Loucy (cell line): ENCODE results near the gene EPAS1.

ENCODE experiments used
- H2AFZ ChIP-seq: fragments of 200-600 bp; sonication (generic); 2 replicates; pipeline ENCODE4 v1.6.0; 2016; ENCODE audit warnings: antibody characterized with exemption, mild to moderate bottlenecking, low read length, moderate library complexity
- H3F3A ChIP-seq: fragments of 200-600 bp; 2 replicates; pipeline ENCODE4 v1.6.0; 2016; ENCODE audit warnings: antibody characterized with exemption, low read depth, mild to moderate bottlenecking
- H3K27me3 ChIP-seq: fragments of 200-600 bp; sonication (generic); 2 replicates; pipeline ENCODE4 v1.6.1; 2014; ENCODE audit warnings: low read length, mild to moderate bottlenecking; ENCODE audit not compliant: insufficient read depth, poor library complexity, severe bottlenecking
- H3K36me3 ChIP-seq: fragments of 200-600 bp; sonication (generic); 2 replicates; pipeline ENCODE4 v1.6.1; 2016; ENCODE audit warnings: low read length; ENCODE audit not compliant: insufficient read depth
- H3K4me1 ChIP-seq: fragments of 200-600 bp; sonication (generic); 2 replicates; pipeline ENCODE4 v1.5.1; 2014; ENCODE audit warnings: low read length, mild to moderate bottlenecking; ENCODE audit not compliant: insufficient read depth, poor library complexity, severe bottlenecking
- H3K4me2 ChIP-seq: fragments of 200-600 bp; sonication (generic); 2 replicates; pipeline ENCODE4 v1.6.0; 2014; ENCODE audit warnings: antibody characterized with exemption, low read length, low read depth, mild to moderate bottlenecking; ENCODE audit not compliant: poor library complexity, severe bottlenecking
- H3K4me3 ChIP-seq: fragments of 200-600 bp; sonication (generic); 2 replicates; pipeline ENCODE4 v1.5.1; 2014; ENCODE audit warnings: low read length, mild to moderate bottlenecking, mixed read lengths; ENCODE audit not compliant: poor library complexity, severe bottlenecking
- H3K79me2 ChIP-seq: fragments of 200-600 bp; sonication (generic); 2 replicates; pipeline ENCODE4 v1.6.1; 2014; ENCODE audit warnings: low read length; ENCODE audit not compliant: insufficient read depth
- H3K9ac ChIP-seq: fragments of 200-600 bp; sonication (generic); 2 replicates; pipeline ENCODE4 v1.6.0; 2014; ENCODE audit warnings: mild to moderate bottlenecking, low read depth, low read length, moderate library complexity; ENCODE audit not compliant: poor library complexity, severe bottlenecking
- H3K9me2 ChIP-seq: fragments of 200-600 bp; sonication (generic); replicated peaks from 2 replicates; pipeline ENCODE4 v1.6.1; 2016; ENCODE audit warnings: low read depth, low read length, mixed read lengths
- H3K9me3 ChIP-seq: fragments of 200-600 bp; sonication (generic); 2 replicates; pipeline ENCODE4 v1.6.1; 2014; ENCODE audit warnings: mild to moderate bottlenecking, antibody characterized with exemption, low read length, low read depth; ENCODE audit not compliant: insufficient read depth
- H4K20me1 ChIP-seq: fragments of 200-600 bp; sonication (generic); 2 replicates; pipeline ENCODE4 v1.6.0; 2014; ENCODE audit warnings: antibody characterized with exemption, low read length, mild to moderate bottlenecking; ENCODE audit not compliant: insufficient read depth, poor library complexity, severe bottlenecking
- CTCF ChIP-seq: fragments of 200-600 bp; sonication (generic); conservative IDR thresholded peaks from 2 replicates; pipeline ENCODE4 v1.5.1; 2014; ENCODE audit warnings: mild to moderate bottlenecking, antibody characterized with exemption, low read length
- EZH2phosphoT487 ChIP-seq: fragments of 200-600 bp; IDR thresholded peaks from 2 replicates; pipeline ENCODE4 v1.6.1; 2018; ENCODE audit warnings: antibody characterized with exemption, mild to moderate bottlenecking, moderate library complexity, borderline replicate concordance

The EPAS1 gene

GRCh38 chr2:46323730-46324129, 26.5 kb downstream of the EPAS1 start:
- H2AFZ ChIP-seq, result no peak overlapping the region
- peaks cover 74% of the 10 kb centered on the region for H3K4me1 ChIP-seq
- H3K9me2 ChIP-seq, result no peaks in the 10 kb centered on the region
- no peak overlapping the region for H3K9ac ChIP-seq
- no peaks in the 10 kb centered on the region for H4K20me1 ChIP-seq
- H3K9me3 ChIP-seq, result no peaks in the 10 kb centered on the region
- no peaks in the 10 kb centered on the region for H3K36me3 ChIP-seq
- H3K4me2 ChIP-seq, result no peak overlapping the region
- no peak overlapping the region for H3K4me3 ChIP-seq
- H3F3A ChIP-seq, result peaks cover 15% of the 10 kb centered on the region
- H3K79me2 ChIP-seq, result peaks cover 75% of the 10 kb centered on the region
- no peaks in the 10 kb centered on the region for H3K27me3 ChIP-seq
- no peak for TF ChIP-seq CTCF

GRCh38 chr2:46325182-46325928, 28.1 kb downstream of the EPAS1 start:
- Histone ChIP-seq H3K27me3 (no peaks in the 10 kb centered on the region), H3F3A (peaks cover 18% of the 10 kb centered on the region), H3K36me3 (no peaks in the 10 kb centered on the region), H3K79me2 (peaks cover 74% of the 10 kb centered on the region), H3K9me2 (no peaks in the 10 kb centered on the region), H3K9me3 (no peaks in the 10 kb centered on the region), H3K9ac (no peak overlapping the region), H3K4me2 (no peak overlapping the region), H3K4me3 (no peak overlapping the region), H2AFZ (no peak overlapping the region), H4K20me1 (no peaks in the 10 kb centered on the region), H3K4me1 (peaks cover 75% of the 10 kb centered on the region)
- TF ChIP-seq CTCF, result no peak
- no peak for TF ChIP-seq EZH2phosphoT487

GRCh38 chr2:46326231-46326980, 29.2 kb downstream of the EPAS1 start:
- TF ChIP-seq CTCF (no peak), EZH2phosphoT487 (no peak)
- Histone ChIP-seq H3K9ac (no peak overlapping the region), H3K79me2 (peaks cover 75% of the 10 kb centered on the region), H3K4me2 (no peak overlapping the region), H2AFZ (no peak overlapping the region), H3K36me3 (no peaks in the 10 kb centered on the region), H3K4me1 (peaks cover 78% of the 10 kb centered on the region), H3K4me3 (no peak overlapping the region), H3F3A (peaks cover 18% of the 10 kb centered on the region), H4K20me1 (no peaks in the 10 kb centered on the region), H3K9me3 (no peaks in the 10 kb centered on the region), H3K9me2 (no peaks in the 10 kb centered on the region), H3K27me3 (no peaks in the 10 kb centered on the region)
